GM12873 (cell line): ENCODE data around the gene RPL18.

Experiments used
- TF ChIP-seq, protein P1 (sequence below): IDR thresholded peaks from 2 replicates; pipeline ENCODE4 v1.5.1; 2012; ENCODE audit warnings: low read depth, mild to moderate bottlenecking, moderate library complexity, low read length, control low read depth; ENCODE audit not compliant: insufficient read depth; ENCODE audit errors: missing control alignments

The RPL18 gene

GRCh38 chr19:48627201-48627864 is 8.4 kb upstream of the RPL18 start:
- TF ChIP-seq, protein P1, sequence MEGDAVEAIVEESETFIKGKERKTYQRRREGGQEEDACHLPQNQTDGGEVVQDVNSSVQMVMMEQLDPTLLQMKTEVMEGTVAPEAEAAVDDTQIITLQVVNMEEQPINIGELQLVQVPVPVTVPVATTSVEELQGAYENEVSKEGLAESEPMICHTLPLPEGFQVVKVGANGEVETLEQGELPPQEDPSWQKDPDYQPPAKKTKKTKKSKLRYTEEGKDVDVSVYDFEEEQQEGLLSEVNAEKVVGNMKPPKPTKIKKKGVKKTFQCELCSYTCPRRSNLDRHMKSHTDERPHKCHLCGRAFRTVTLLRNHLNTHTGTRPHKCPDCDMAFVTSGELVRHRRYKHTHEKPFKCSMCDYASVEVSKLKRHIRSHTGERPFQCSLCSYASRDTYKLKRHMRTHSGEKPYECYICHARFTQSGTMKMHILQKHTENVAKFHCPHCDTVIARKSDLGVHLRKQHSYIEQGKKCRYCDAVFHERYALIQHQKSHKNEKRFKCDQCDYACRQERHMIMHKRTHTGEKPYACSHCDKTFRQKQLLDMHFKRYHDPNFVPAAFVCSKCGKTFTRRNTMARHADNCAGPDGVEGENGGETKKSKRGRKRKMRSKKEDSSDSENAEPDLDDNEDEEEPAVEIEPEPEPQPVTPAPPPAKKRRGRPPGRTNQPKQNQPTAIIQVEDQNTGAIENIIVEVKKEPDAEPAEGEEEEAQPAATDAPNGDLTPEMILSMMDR = no peak

GRCh38 chr19:48625891-48626327 is 6.9 kb upstream of the RPL18 start:
- TF ChIP-seq, protein P1 = no peak

DNA sequence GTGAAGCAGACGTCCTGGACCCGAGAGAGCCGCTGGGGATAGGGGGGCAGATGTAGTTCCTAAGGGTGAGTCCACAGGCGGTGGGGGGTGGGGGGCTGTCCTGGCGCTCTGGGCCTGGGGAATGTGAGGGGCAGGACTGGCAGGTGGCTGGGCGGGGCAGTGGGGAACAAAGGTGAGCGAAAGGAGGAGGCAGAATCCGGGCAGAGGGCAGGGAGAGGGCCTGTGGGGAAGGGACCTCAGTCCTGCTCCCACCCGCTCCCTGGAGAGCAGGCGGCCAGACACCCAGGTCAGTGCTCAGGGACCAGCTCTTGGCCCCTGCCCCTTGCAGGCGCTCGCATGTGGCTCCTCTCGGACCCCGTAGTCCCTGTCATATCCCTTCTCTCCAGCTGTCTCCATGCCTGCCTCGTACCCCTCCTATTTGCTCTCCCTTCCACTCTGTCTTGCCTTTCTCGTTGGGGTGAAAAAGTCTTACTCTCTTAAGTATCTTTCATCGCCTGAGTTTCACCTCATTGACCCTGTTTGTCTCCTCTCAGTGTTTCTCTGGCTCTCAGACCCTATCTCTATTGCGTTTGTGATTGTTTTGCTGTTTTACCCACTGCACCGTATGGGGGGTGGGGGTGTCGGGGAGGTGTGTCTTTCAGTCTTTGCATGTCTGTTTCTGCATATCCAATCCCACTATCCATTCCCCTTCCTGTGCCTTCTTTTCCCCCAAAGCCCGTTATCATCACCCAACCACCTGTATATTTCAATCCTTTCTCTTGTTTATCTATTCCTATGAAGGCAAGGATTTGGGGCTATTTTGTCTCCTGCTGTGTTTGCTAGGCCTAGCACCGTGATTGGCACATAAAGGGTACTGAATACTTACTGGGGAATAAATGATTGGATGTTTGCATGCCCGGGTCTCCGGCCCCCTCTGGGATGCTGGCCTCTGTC is 6.1 kb upstream of the RPL18 start:
- TF ChIP-seq, protein P1 = no peak

DNA sequence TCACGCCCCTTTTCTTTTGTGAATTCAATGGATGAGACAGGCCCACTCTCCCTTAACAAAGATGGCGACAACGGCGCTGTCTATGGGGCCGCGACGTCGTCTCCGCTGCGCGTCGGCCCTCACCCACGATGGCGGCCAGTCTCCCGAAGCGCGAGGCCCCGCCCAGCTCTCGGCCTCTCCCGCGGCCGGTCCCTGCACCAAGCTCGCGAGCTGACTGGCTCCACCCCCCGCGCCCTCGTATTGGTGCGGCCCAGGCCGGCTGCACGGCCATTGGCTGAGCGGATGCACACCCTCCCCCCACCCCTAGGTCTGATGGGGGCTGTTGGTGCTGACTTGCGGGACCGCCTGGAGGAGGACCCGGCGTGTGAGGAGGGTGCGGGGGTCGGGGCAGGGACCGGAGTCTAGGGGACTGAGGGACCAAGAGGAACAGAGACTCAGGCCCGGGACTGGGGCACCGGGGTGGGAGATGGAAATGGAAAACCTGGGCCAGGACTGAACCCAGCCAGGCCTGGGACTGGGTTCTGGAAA is 5.2 kb upstream of the RPL18 start:
- TF ChIP-seq, protein P1 = no peak

- TF ChIP-seq, protein P1 = no peak
Observed at GRCh38 chr19:48623556-48624066, 4.6 kb upstream of the RPL18 start.

DNA sequence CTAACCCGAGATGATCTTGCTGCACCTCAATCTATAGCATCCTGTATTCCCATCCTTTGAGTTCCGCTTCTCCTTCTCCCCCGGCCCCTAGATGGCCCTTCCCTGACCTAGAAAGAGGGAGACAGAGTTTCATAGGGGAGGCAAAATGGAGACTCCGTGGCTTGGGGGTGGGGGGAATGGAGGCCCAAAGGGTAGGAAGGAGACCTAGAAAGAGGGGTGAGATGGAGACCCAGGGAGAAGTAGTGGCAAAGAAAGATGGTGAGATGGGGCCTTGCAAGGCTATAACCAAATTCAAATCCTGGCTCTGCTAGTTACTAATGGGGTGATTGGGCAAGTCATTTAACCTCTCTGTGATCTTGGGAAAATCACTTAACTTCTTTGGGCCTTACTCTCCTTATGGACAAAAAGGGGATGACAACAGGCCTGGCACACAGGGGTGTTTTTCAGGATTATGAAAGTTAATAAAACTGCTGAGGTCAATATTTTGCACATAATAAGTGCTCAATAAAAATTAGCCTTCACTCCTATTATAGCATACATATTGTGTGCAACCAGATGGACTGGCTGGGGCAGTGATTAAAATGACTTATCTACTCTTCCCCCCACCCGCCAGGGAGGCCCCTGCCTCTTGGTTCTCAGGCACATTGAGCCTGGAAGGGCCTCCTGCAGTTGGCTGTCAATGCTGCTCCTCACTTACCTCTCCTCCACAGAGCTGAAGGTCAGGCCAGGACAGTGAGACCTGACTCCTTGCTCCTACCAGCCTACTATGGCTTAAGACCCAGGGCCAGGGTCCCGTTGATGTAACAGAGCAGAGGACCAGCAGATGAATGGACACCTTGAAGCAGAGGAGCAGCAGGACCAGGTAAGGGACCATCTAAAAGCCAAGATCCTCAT is 961 bp upstream of the RPL18 start:
- TF ChIP-seq, protein P1 = no peak
